Endothelial cell (in vitro differentiated cells): ENCODE data around the gene PLD6. TPM values are rescaled to one million over a fixed set of nuclear protein-coding genes. Genes with fewer than 3 reads are reported as not detected.

ENCODE experiments used
- DNase-seq: peaks from one replicate; pipeline ENCODE4 v3.0.0; 2021; ENCODE audit warnings: low spot score
- H3K27ac Mint-ChIP-seq: one replicate; pipeline ENCODE4 v1.8.0; 2021; ENCODE audit warnings: mixed read lengths, inconsistent platforms; ENCODE audit not compliant: unreplicated experiment
- H3K27me3 Mint-ChIP-seq: one replicate; pipeline ENCODE4 v1.8.0; 2021; ENCODE audit warnings: mild to moderate bottlenecking, moderate library complexity, mixed read lengths, inconsistent platforms; ENCODE audit not compliant: unreplicated experiment
- H3K36me3 Mint-ChIP-seq: one replicate; pipeline ENCODE4 v1.8.0; 2021; ENCODE audit warnings: mild to moderate bottlenecking, low read depth, mixed read lengths, inconsistent platforms; ENCODE audit not compliant: unreplicated experiment
- H3K4me1 Mint-ChIP-seq: one replicate; pipeline ENCODE4 v1.8.0; 2021; ENCODE audit warnings: mild to moderate bottlenecking, mixed read lengths, inconsistent platforms; ENCODE audit not compliant: unreplicated experiment
- H3K4me3 Mint-ChIP-seq: one replicate; pipeline ENCODE4 v1.8.0; 2021; ENCODE audit warnings: mild to moderate bottlenecking, mixed read lengths, inconsistent platforms; ENCODE audit not compliant: unreplicated experiment
- H3K9me3 Mint-ChIP-seq: one replicate; pipeline ENCODE4 v1.8.0; 2021; ENCODE audit warnings: mixed read lengths, inconsistent platforms; ENCODE audit not compliant: unreplicated experiment
- CTCF ChIP-seq: fragments of 200-600 bp; sonication (generic); IDR thresholded peaks from one replicate; pipeline ENCODE4 v1.5.0; 2021; ENCODE audit warnings: antibody characterized with exemption; ENCODE audit not compliant: unreplicated experiment
- total RNA-seq: library from RNA; stranded (reverse); fragmentation: NEBNext Ultra II Directional; extraction: Animal tissue kit (Norgen Biotek cat#: 25700); gene quantifications from one replicate; pipeline ENCODE4 v1.2.1, GENCODE V29; 2021; ENCODE audit not compliant: unreplicated experiment

The PLD6 gene
- total RNA-seq, 1 donor from 2014 or later: 0.21 TPM

DNA sequence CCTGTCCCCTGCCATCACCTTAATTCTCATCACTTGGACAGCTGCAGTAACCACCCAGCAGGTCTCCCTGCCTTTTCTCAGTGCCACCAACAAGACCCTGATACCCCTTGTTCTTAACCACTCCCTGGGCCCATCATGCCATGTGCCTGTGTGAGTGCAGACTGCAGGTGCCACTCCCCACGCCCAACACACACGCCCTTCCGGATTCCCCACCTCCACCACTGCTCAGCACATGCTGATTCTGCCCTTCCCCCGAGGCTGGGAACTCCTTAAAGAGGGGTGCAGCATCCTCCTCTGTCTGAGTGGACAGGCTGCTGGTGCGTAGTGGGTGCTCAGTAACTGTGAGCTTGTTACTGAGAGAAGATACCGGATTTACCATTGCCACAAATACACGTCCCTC, 52.4 kb downstream of the PLD6 start:
- H3K27me3 Mint-ChIP-seq: peaks cover 15% of the 10 kb centered on the region
- DNase-seq: no peak
- H3K27ac Mint-ChIP-seq: no peak overlapping the region
- no peaks in the 10 kb centered on the region for H3K9me3 Mint-ChIP-seq
- TF ChIP-seq CTCF: no peak
- H3K4me3 Mint-ChIP-seq: peak overlapping the region; percentile 51
- H3K36me3 Mint-ChIP-seq: peaks cover 43% of the 10 kb centered on the region
- peaks cover 14% of the 10 kb centered on the region for H3K4me1 Mint-ChIP-seq

GRCh38 chr17:17153071-17153470, 53.1 kb downstream of the PLD6 start:
- Mint-ChIP-seq H3K36me3 (peaks cover 45% of the 10 kb centered on the region), H3K4me1 (peaks cover 14% of the 10 kb centered on the region), H3K4me3 (no peak overlapping the region), H3K9me3 (no peaks in the 10 kb centered on the region), H3K27me3 (peaks cover 15% of the 10 kb centered on the region), H3K27ac (no peak overlapping the region)
- DNase-seq: no peak
- no peak for TF ChIP-seq CTCF

DNA sequence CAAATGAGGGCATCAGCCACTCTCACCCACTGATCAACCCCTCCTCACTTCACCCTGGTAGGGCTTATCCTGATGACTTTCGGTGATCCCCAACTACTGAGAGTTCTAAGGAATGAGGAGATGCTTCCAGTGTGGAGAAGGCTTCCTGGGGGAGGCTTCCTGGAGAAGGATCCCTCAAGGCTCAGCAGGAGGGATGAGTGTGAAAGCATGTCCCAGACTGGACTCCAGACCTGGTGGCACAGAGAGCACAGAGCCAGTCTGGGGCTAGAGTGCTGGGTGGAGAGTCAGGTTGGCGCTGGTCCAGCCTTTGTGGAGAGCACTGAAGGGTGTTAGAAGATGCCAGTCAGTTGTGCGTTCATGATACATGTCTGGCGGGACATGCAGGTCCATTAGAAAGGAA, 53.7 kb downstream of the PLD6 start:
- H3K27me3 Mint-ChIP-seq: peaks cover 15% of the 10 kb centered on the region
- TF ChIP-seq CTCF: no peak
- peaks cover 14% of the 10 kb centered on the region for H3K4me1 Mint-ChIP-seq
- H3K4me3 Mint-ChIP-seq: peak overlapping the region; percentile 51
- no peaks in the 10 kb centered on the region for H3K9me3 Mint-ChIP-seq
- DNase-seq: no peak
- H3K36me3 Mint-ChIP-seq: peaks cover 52% of the 10 kb centered on the region
- peak overlapping the region; percentile 19 for H3K27ac Mint-ChIP-seq

GRCh38 chr17:17151962-17152361, 54.2 kb downstream of the PLD6 start:
- Mint-ChIP-seq H3K36me3 (peaks cover 53% of the 10 kb centered on the region), H3K4me1 (peaks cover 14% of the 10 kb centered on the region), H3K4me3 (no peak overlapping the region), H3K27ac (no peak overlapping the region), H3K9me3 (no peaks in the 10 kb centered on the region), H3K27me3 (peaks cover 15% of the 10 kb centered on the region)
- no peak for TF ChIP-seq CTCF
- DNase-seq: no peak

GRCh38 chr17:17151541-17151940, 54.6 kb downstream of the PLD6 start:
- Mint-ChIP-seq H3K27me3 (peaks cover 15% of the 10 kb centered on the region), H3K9me3 (no peaks in the 10 kb centered on the region), H3K4me1 (peaks cover 14% of the 10 kb centered on the region), H3K4me3 (no peak overlapping the region), H3K36me3 (peaks cover 56% of the 10 kb centered on the region), H3K27ac (no peak overlapping the region)
- no peak for DNase-seq
- TF ChIP-seq CTCF: no peak
